Vagina (tissue), 2 donors: Measurements from ENCODE around the gene RGS6. TPM values are rescaled to one million over a fixed set of nuclear protein-coding genes. Genes with fewer than 3 reads are reported as not detected.

Experiments used
- DNase-seq, 2 donors: peaks; one replicate each; pipeline ENCODE4 v3.0.0-alpha.2; 2017; ENCODE audit errors: extremely low spot score in 2 of 2
- H3K27ac ChIP-seq: fragments of 200-600 bp; sonication (generic); one replicate; pipeline ENCODE4 v1.5.1; 2019
- H3K27me3 ChIP-seq: fragments of 200-600 bp; sonication (generic); one replicate; pipeline ENCODE4 v1.5.1; 2019
- H3K36me3 ChIP-seq, 2 donors: fragments of 200-600 bp; sonication (generic); one replicate each; pipeline ENCODE4 v1.5.1; 2017 to 2019
- H3K4me1 ChIP-seq: fragments of 200-600 bp; sonication (generic); one replicate; pipeline ENCODE4 v1.5.1; 2019
- H3K4me3 ChIP-seq, 2 donors: fragments of 200-600 bp; sonication (generic); 1 replicate in 1 of 2; 2 replicates in 1 of 2; pipeline ENCODE4 v1.5.1; 2016 to 2019
- H3K9me3 ChIP-seq: fragments of 200-600 bp; sonication (generic); one replicate; pipeline ENCODE4 v1.5.1; 2019
- CTCF ChIP-seq, 3 experiments: fragments of 450-650 bp in 2 of 3; fragments of 200-600 bp in 1 of 3; sonication (generic) in 1 of 3; IDR thresholded peaks; one replicate each; pipeline ENCODE4 v1.5.1; 2017 to 2019; ENCODE audit warnings: antibody characterized with exemption in 3 of 3, mild to moderate bottlenecking in 2 of 3, moderate library complexity in 2 of 3
- POLR2A ChIP-seq, 2 donors: fragments of 450-650 bp; IDR thresholded peaks; one replicate each; pipeline ENCODE4 v1.6.1; 2017; ENCODE audit warnings: antibody characterized with exemption in 2 of 2, mild to moderate bottlenecking in 2 of 2, moderate library complexity in 2 of 2
- POLR2AphosphoS5 ChIP-seq, 2 donors: sonication (generic); formaldehyde crosslinking; IDR thresholded peaks; one replicate each; pipeline ENCODE4 v1.9.0; 2017; ENCODE audit warnings: antibody characterized with exemption in 2 of 2, mild to moderate bottlenecking in 2 of 2, low read depth in 1 of 2; ENCODE audit not compliant: insufficient read depth in 1 of 2
- intact Hi-C: fragments of 100-400 bp; cut with DNase I; formaldehyde crosslinking; loops from one replicate; pipeline ENCODE4 v1.15.1; 2023
- total RNA-seq: library from RNA; depleted of rRNA; stranded (reverse); fragments of >200 nt; gene quantifications from one replicate; pipeline ENCODE4 v1.2.3, GENCODE V29; 2016

Gene RGS6
- total RNA-seq, 1 donor from 2014 or later, result 2.0 TPM

GRCh38 chr14:72610831-72611200 lies 678.6 kb downstream of the RGS6 start:
- Histone ChIP-seq H3K4me3 (no peak overlapping the region), H3K4me1 (peaks cover 2% of the 10 kb centered on the region), H3K27ac (no peak overlapping the region), H3K27me3 (no peaks in the 10 kb centered on the region), H3K9me3 (no peaks in the 10 kb centered on the region), H3K36me3 (no peaks in the 10 kb centered on the region)
- TF ChIP-seq POLR2AphosphoS5 (IDR thresholded peaks at IDR 0.05; ENCODE audit: insufficient read depth in 1 of 2, low read depth in 1 of 2), result no peak
- TF ChIP-seq CTCF (IDR thresholded peaks at IDR 0.05), result no peak
- TF ChIP-seq POLR2A (IDR thresholded peaks at IDR 0.05), result no peak
- peak in 1 of 2 donors; percentile 78 for DNase-seq
- intact Hi-C loops, result no loop called here

- Histone ChIP-seq H3K27me3 (no peaks in the 10 kb centered on the region), H3K36me3 (no peaks in the 10 kb centered on the region), H3K4me3 (no peak overlapping the region), H3K9me3 (no peaks in the 10 kb centered on the region), H3K4me1 (peaks cover 8% of the 10 kb centered on the region), H3K27ac (no peak overlapping the region)
- DNase-seq, result peak; percentile 31 to 56
- no peak for TF ChIP-seq CTCF (IDR thresholded peaks at IDR 0.05)
- intact Hi-C loops, result no loop called here
Observed at GRCh38 chr14:72611506-72611905, 679.3 kb downstream of the RGS6 start.

GRCh38 chr14:72612041-72612440 lies 679.8 kb downstream of the RGS6 start:
- H3K27me3 ChIP-seq, result no peaks in the 10 kb centered on the region
- no peak overlapping the region for H3K27ac ChIP-seq
- DNase-seq, result peak in 1 of 2 donors; percentile 27
- no peak overlapping the region for H3K4me3 ChIP-seq
- TF ChIP-seq POLR2AphosphoS5 (IDR thresholded peaks at IDR 0.05; ENCODE audit: insufficient read depth in 1 of 2, low read depth in 1 of 2), result no peak
- no peak for TF ChIP-seq CTCF (IDR thresholded peaks at IDR 0.05)
- intact Hi-C loops, result no loop called here
- H3K4me1 ChIP-seq, result peaks cover 14% of the 10 kb centered on the region
- no peaks in the 10 kb centered on the region for H3K36me3 ChIP-seq
- H3K9me3 ChIP-seq, result no peaks in the 10 kb centered on the region

GRCh38 chr14:72613231-72613974 lies 681.2 kb downstream of the RGS6 start:
- peak; percentile 64 to 79 for DNase-seq

More at GRCh38 chr14:72613231-72613974, 681.2 kb downstream of the RGS6 start:
- Histone ChIP-seq H3K36me3 (no peaks in the 10 kb centered on the region), H3K27ac (no peak overlapping the region), H3K9me3 (no peaks in the 10 kb centered on the region), H3K27me3 (no peaks in the 10 kb centered on the region), H3K4me3 (no peak overlapping the region), H3K4me1 (peaks cover 27% of the 10 kb centered on the region)
- intact Hi-C loops, result no loop called here
- TF ChIP-seq POLR2A (IDR thresholded peaks at IDR 0.05) (no peak), CTCF (IDR thresholded peaks at IDR 0.05) (no peak), POLR2AphosphoS5 (IDR thresholded peaks at IDR 0.05; ENCODE audit: insufficient read depth in 1 of 2, low read depth in 1 of 2) (no peak)
